Spleen (tissue), 11 donors: ENCODE data around the gene KCNJ6. TPM values are rescaled to one million over a fixed set of nuclear protein-coding genes. Genes with fewer than 3 reads are reported as not detected.
A peak's percentile ranks its signal among the peaks of the same experiment; 100 is the strongest.
"Not testable (repeated sequence)": the region's sequence is repeated elsewhere in the genome, so short reads cannot be mapped to it uniquely, and the experiment has no call there.

ENCODE experiments used
- DNase-seq: peaks from one replicate; pipeline ENCODE4 v3.0.0-alpha.2; 2020
- H3K27ac ChIP-seq, 8 donors: fragments of 200-600 bp; sonication (generic) in 7 of 8; 1 replicate in 4 of 8; 2 replicates in 4 of 8; pipeline versions ENCODE4 v1.5.0 to v1.8.0; 2016 to 2021; ENCODE audit warnings: inconsistent platforms in 4 of 8, mild to moderate bottlenecking in 4 of 8, moderate library complexity in 1 of 8
- H3K27me3 ChIP-seq, 7 donors: fragments of 200-600 bp; sonication (generic) in 6 of 7; replicated peaks in 1 of 7; 1 replicate in 4 of 7; 2 replicates in 3 of 7; pipeline versions ENCODE4 v1.5.0 to v1.8.0; 2016 to 2021; ENCODE audit warnings: inconsistent platforms in 3 of 7, mild to moderate bottlenecking in 1 of 7
- H3K36me3 ChIP-seq, 6 donors: fragments of 200-600 bp; sonication (generic) in 5 of 6; 1 replicate in 4 of 6; 2 replicates in 2 of 6; pipeline versions ENCODE4 v1.5.0 to v1.8.0; 2016 to 2021; ENCODE audit warnings: inconsistent platforms in 2 of 6
- H3K4me1 ChIP-seq, 6 donors: fragments of 200-600 bp; sonication (generic) in 5 of 6; 1 replicate in 3 of 6; 2 replicates in 3 of 6; pipeline versions ENCODE4 v1.5.0 to v1.8.0; 2016 to 2021; ENCODE audit warnings: inconsistent platforms in 3 of 6
- H3K4me3 ChIP-seq, 8 donors: fragments of 200-600 bp; sonication (generic) in 7 of 8; 1 replicate in 4 of 8; 2 replicates in 4 of 8; pipeline versions ENCODE4 v1.5.0 to v1.8.0; 2016 to 2021; ENCODE audit warnings: inconsistent platforms in 4 of 8, mild to moderate bottlenecking in 4 of 8, moderate library complexity in 2 of 8
- H3K9me3 ChIP-seq, 8 donors: fragments of 200-600 bp; sonication (generic) in 7 of 8; 1 replicate in 4 of 8; 2 replicates in 4 of 8; pipeline versions ENCODE4 v1.5.0 to v1.8.0; 2016 to 2021; ENCODE audit warnings: inconsistent platforms in 4 of 8
- POLR2A ChIP-seq, 3 donors: fragments of 450-650 bp; IDR thresholded peaks; one replicate each; pipeline ENCODE4 v1.5.1; 2017; ENCODE audit warnings: antibody characterized with exemption in 3 of 3, mild to moderate bottlenecking in 1 of 3
- POLR2AphosphoS5 ChIP-seq, 3 donors: sonication (generic); formaldehyde crosslinking; IDR thresholded peaks; one replicate each; pipeline ENCODE4 v1.5.1; 2017; ENCODE audit warnings: antibody characterized with exemption in 3 of 3
- WGBS, 5 donors: extraction: QIAGEN DNeasy Blood & Tissue Kit in 3 of 5; methylation state at CpG; one replicate each; pipeline versions ENCODE4 v1.1.5 to v1.1.7; 2013 to 2018; 5-methylcytosine and 5-hydroxymethylcytosine counted together
- intact Hi-C: fragments of 100-400 bp; cut with DNase I; formaldehyde crosslinking; loops from one replicate; pipeline ENCODE4 v1.15.0; 2023; ENCODE audit warnings: low total_unique reads
- polyA plus RNA-seq, 3 donors: library from polyadenylated mRNA; stranded (reverse); fragments of 200-250 nt; gene quantifications; one replicate each; pipeline ENCODE4 v1.2.1, GENCODE V29; 2013
- total RNA-seq, 7 donors: library from RNA; depleted of rRNA in 3 of 7; stranded (reverse); fragments of >200 nt in 3 of 7; fragmentation: NEBNext Ultra II Directional in 4 of 7; extraction: Animal tissue kit (Norgen Biotek cat#: 25700) in 4 of 7; gene quantifications; one replicate each; pipeline versions ENCODE4 v1.1.0 to v1.2.1, GENCODE V29; 2016 to 2021
- TF ChIP-seq, protein P1 (sequence below), 11 experiments: fragments of 200-600 bp in 7 of 11; fragments of 450-650 bp in 4 of 11; sonication (generic) in 4 of 11; IDR thresholded peaks in 8 of 11; conservative IDR thresholded peaks in 3 of 11; 1 replicate in 7 of 11; 2 replicates in 4 of 11; pipeline versions ENCODE4 v1.4.0 to v1.8.0; 2016 to 2021; ENCODE audit warnings: antibody characterized with exemption in 11 of 11, inconsistent platforms in 4 of 11, mild to moderate bottlenecking in 1 of 11
- donor health status: healthy with polysubstance abuse.
- donor health status: DM: no; HTN: no; CAD: no; lungs with moderate emphysema.
- donor health status: DM: no; HTN: no; CAD: no.
- donor health status: Bipolar disorder and iron deficiency.
- donor health status: healthy.
- donor health status: DM: no; HTN: no; CAD: no.
- donor health status: DM: yes; HTN: yes; CAD: no.

The KCNJ6 gene
- total and polyA plus RNA-seq, 10 donors = under 0.01 to 0.36 (median 0.10) TPM; not detected in 6

DNA sequence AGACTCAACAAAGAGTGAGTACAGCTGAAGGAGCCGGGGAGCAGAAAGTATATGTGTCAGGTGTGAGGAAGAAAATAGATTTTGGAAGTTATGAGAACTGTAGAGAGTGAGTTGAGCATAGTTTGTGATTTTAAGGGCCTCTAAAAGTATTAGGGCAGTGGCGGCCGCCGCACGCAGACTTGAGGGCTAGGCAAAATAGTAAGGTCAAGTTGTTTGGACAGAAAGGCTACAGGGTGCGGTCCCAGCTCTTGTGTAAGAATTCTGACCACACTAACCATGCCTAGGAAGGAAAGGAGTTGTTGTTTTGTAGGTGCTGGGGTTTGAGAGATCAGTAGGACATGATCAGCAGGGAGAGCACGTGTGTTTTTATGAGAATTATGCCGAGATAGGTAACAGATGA is 327.6 kb downstream of the KCNJ6 start:
- H3K4me3 ChIP-seq, intact Hi-C loops, H3K27ac ChIP-seq, H3K9me3 ChIP-seq, H3K27me3 ChIP-seq, DNase-seq, H3K4me1 ChIP-seq, H3K36me3 ChIP-seq: not testable (repeated sequence)
- WGBS, 5 donors = 84 to 95% (median 91%) methylated on average over 8 of the region's 8 CpGs

GRCh38 chr21:37587635-37588177 is 328.6 kb downstream of the KCNJ6 start:
- no peaks in the 10 kb centered on the region for H3K4me1 ChIP-seq
- intact Hi-C loops = no loop called here
- H3K9me3 ChIP-seq = no peaks in the 10 kb centered on the region
- no peak for DNase-seq
- H3K27ac ChIP-seq = no peak overlapping the region
- H3K27me3 ChIP-seq = no peaks in the 10 kb centered on the region
- H3K4me3 ChIP-seq = no peak overlapping the region
- no peaks in the 10 kb centered on the region for H3K36me3 ChIP-seq
- WGBS, 5 donors = 69 to 87% (median 78%) methylated on average over 5 of the region's 5 CpGs
- TF ChIP-seq, protein P1, sequence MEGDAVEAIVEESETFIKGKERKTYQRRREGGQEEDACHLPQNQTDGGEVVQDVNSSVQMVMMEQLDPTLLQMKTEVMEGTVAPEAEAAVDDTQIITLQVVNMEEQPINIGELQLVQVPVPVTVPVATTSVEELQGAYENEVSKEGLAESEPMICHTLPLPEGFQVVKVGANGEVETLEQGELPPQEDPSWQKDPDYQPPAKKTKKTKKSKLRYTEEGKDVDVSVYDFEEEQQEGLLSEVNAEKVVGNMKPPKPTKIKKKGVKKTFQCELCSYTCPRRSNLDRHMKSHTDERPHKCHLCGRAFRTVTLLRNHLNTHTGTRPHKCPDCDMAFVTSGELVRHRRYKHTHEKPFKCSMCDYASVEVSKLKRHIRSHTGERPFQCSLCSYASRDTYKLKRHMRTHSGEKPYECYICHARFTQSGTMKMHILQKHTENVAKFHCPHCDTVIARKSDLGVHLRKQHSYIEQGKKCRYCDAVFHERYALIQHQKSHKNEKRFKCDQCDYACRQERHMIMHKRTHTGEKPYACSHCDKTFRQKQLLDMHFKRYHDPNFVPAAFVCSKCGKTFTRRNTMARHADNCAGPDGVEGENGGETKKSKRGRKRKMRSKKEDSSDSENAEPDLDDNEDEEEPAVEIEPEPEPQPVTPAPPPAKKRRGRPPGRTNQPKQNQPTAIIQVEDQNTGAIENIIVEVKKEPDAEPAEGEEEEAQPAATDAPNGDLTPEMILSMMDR (IDR thresholded peaks at IDR 0.05 in 8 of 11, conservative IDR thresholded peaks at IDR 0.05 in 3 of 11) = no peak
- TF ChIP-seq POLR2AphosphoS5 (IDR thresholded peaks at IDR 0.05) (no peak), POLR2A (IDR thresholded peaks at IDR 0.05) (no peak)

- intact Hi-C loops = no loop called here
- Histone ChIP-seq H3K27me3 (no peaks in the 10 kb centered on the region), H3K36me3 (no peaks in the 10 kb centered on the region), H3K27ac (no peak overlapping the region), H3K4me3 (no peak overlapping the region), H3K9me3 (no peaks in the 10 kb centered on the region), H3K4me1 (no peaks in the 10 kb centered on the region)
- TF ChIP-seq POLR2A (IDR thresholded peaks at IDR 0.05) (no peak), POLR2AphosphoS5 (IDR thresholded peaks at IDR 0.05) (no peak)
- TF ChIP-seq, protein P1 (IDR thresholded peaks at IDR 0.05 in 8 of 11, conservative IDR thresholded peaks at IDR 0.05 in 3 of 11) = no peak
- WGBS, 5 donors = 88 to 98% (median 93%) methylated on average over 4 of the region's 4 CpGs
- DNase-seq = no peak
Observed at GRCh38 chr21:37587203-37587602, 329.1 kb downstream of the KCNJ6 start.

DNA sequence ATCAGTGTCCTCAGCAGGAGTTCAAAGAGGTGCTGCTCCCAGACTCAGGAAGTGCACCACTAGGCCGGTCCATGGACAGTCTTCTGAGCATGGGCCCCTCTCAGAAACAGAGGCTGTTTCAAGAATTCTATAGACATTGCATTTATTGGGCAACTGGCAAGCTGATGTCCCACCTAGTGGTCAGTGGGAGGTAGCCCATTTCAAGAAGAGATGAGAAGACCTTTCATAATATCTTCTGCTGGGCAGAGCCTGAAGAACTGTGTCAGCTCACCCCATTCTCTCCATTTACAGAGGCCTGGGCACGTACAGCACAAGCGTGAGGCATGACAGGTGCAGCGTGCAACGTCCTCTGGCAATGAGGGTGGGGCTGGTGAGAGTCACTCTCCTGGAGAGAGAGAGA is 333.7 kb downstream of the KCNJ6 start:
- H3K4me3 ChIP-seq = no peak overlapping the region
- DNase-seq = no peak
- WGBS, 5 donors = 63 to 73% (median 66%) methylated on average over 5 of the region's 5 CpGs
- H3K9me3 ChIP-seq = peaks cover 0 to 24% (median 21%) of the 10 kb centered on the region in 8 donors
- intact Hi-C loops = no loop called here
- H3K27ac ChIP-seq = no peak overlapping the region
- no peaks in the 10 kb centered on the region for H3K4me1 ChIP-seq
- no peaks in the 10 kb centered on the region for H3K27me3 ChIP-seq
- H3K36me3 ChIP-seq = no peaks in the 10 kb centered on the region
- TF ChIP-seq, protein P1 (IDR thresholded peaks at IDR 0.05 in 8 of 11, conservative IDR thresholded peaks at IDR 0.05 in 3 of 11) = peak in 9 of 11 experiments; percentile 11 to 67 (median 53)
- TF ChIP-seq POLR2A (IDR thresholded peaks at IDR 0.05) = no peak
- no peak for TF ChIP-seq POLR2AphosphoS5 (IDR thresholded peaks at IDR 0.05)

- Histone ChIP-seq H3K36me3 (no peaks in the 10 kb centered on the region), H3K27me3 (no peaks in the 10 kb centered on the region), H3K27ac (no peak overlapping the region), H3K4me3 (no peak overlapping the region), H3K9me3 (peaks cover 0 to 26% (median 22%) of the 10 kb centered on the region in 8 donors), H3K4me1 (no peaks in the 10 kb centered on the region)
- no peak for TF ChIP-seq POLR2AphosphoS5 (IDR thresholded peaks at IDR 0.05)
- TF ChIP-seq POLR2A (IDR thresholded peaks at IDR 0.05) = no peak
- TF ChIP-seq, protein P1 (IDR thresholded peaks at IDR 0.05 in 8 of 11, conservative IDR thresholded peaks at IDR 0.05 in 3 of 11) = no peak
- WGBS, 5 donors = 16 to 25% (median 22%) methylated on average over 3 of the region's 3 CpGs
- no peak for DNase-seq
- intact Hi-C loops = no loop called here
Observed at GRCh38 chr21:37580666-37581065, 335.6 kb downstream of the KCNJ6 start.
